Endodermal cell (in vitro differentiated cells): ENCODE measurements around the gene SYCP1. TPM values are rescaled to one million over a fixed set of nuclear protein-coding genes. Genes with fewer than 3 reads are reported as not detected.

Experiments
- DNase-seq: peaks from one replicate; pipeline ENCODE4 v3.0.0-alpha.2; 2017
- H3K27ac ChIP-seq: 2 replicates; pipeline ENCODE4 v1.5.1; 2013; ENCODE audit warnings: mild to moderate bottlenecking, low read depth, low read length, moderate library complexity
- H3K27me3 ChIP-seq: 2 replicates; pipeline ENCODE4 v1.6.1; 2013; ENCODE audit warnings: mild to moderate bottlenecking, low read length, moderate library complexity; ENCODE audit not compliant: insufficient read depth, control insufficient read depth, poor library complexity, severe bottlenecking
- H3K36me3 ChIP-seq: 2 replicates; pipeline ENCODE4 v1.7.0; 2013; ENCODE audit warnings: mild to moderate bottlenecking, low read length, moderate library complexity; ENCODE audit not compliant: control insufficient read depth, insufficient read depth
- H3K4me1 ChIP-seq: one replicate; pipeline ENCODE4 v1.7.0; 2013; ENCODE audit warnings: low read length; ENCODE audit not compliant: control insufficient read depth, insufficient read depth
- H3K4me3 ChIP-seq: 2 replicates; pipeline ENCODE4 v1.5.1; 2013; ENCODE audit warnings: mild to moderate bottlenecking, low read length, moderate library complexity
- H3K9ac ChIP-seq: 2 replicates; pipeline ENCODE4 v1.6.1; 2013; ENCODE audit warnings: mild to moderate bottlenecking, low read length, moderate library complexity; ENCODE audit not compliant: poor library complexity, severe bottlenecking; ENCODE audit errors: extremely low read depth
- H3K9me3 ChIP-seq: 2 replicates; pipeline ENCODE4 v1.6.1; 2013; ENCODE audit warnings: mild to moderate bottlenecking, low read length, moderate library complexity; ENCODE audit not compliant: control insufficient read depth
- H3K27ac Mint-ChIP-seq: 2 replicates; pipeline ENCODE4 v1.8.0; 2020; ENCODE audit warnings: mixed read lengths
- H3K27me3 Mint-ChIP-seq: 2 replicates; pipeline ENCODE4 v1.8.0; 2021; ENCODE audit warnings: mild to moderate bottlenecking, mixed read lengths; ENCODE audit not compliant: insufficient read depth
- H3K36me3 Mint-ChIP-seq: 2 replicates; pipeline ENCODE4 v1.8.0; 2020; ENCODE audit warnings: low read depth, mixed read lengths
- H3K4me1 Mint-ChIP-seq: 2 replicates; pipeline ENCODE4 v1.8.0; 2020; ENCODE audit warnings: mixed read lengths
- H3K4me3 Mint-ChIP-seq: 2 replicates; pipeline ENCODE4 v1.8.0; 2020; ENCODE audit warnings: mild to moderate bottlenecking, moderate library complexity, mixed read lengths
- H3K9me3 Mint-ChIP-seq: 2 replicates; pipeline ENCODE4 v1.8.0; 2020; ENCODE audit warnings: mild to moderate bottlenecking, mixed read lengths
- WGBS, 2 experiments: methylation state at CpG; one replicate each; pipeline versions ENCODE4 v1.1.5 to v1.1.7; 2013; ENCODE audit warnings: missing lambda C conversion rate in 2 of 2, mixed read lengths in 1 of 2; ENCODE audit not compliant: insufficient coverage in 1 of 2, insufficient read length in 1 of 2; 5-methylcytosine and 5-hydroxymethylcytosine counted together
- total RNA-seq, 2 donors: library from RNA; stranded (reverse); fragmentation: NEBNext Ultra II Directional in 1 of 2; extraction: Animal tissue kit (Norgen Biotek cat#: 25700) in 1 of 2; gene quantifications; 2 replicates in 1 of 2; 3 replicates in 1 of 2; pipeline ENCODE4 v1.2.1, GENCODE V29; 2021
- TF ChIP-seq, protein P1 (sequence below): fragments of 200-600 bp; sonication (generic); conservative IDR thresholded peaks from 2 replicates; pipeline ENCODE4 v1.5.0; 2021; ENCODE audit warnings: antibody characterized with exemption, mild to moderate bottlenecking

The SYCP1 gene
- total RNA-seq, 2 donors from 2014 or later = not detected

DNA sequence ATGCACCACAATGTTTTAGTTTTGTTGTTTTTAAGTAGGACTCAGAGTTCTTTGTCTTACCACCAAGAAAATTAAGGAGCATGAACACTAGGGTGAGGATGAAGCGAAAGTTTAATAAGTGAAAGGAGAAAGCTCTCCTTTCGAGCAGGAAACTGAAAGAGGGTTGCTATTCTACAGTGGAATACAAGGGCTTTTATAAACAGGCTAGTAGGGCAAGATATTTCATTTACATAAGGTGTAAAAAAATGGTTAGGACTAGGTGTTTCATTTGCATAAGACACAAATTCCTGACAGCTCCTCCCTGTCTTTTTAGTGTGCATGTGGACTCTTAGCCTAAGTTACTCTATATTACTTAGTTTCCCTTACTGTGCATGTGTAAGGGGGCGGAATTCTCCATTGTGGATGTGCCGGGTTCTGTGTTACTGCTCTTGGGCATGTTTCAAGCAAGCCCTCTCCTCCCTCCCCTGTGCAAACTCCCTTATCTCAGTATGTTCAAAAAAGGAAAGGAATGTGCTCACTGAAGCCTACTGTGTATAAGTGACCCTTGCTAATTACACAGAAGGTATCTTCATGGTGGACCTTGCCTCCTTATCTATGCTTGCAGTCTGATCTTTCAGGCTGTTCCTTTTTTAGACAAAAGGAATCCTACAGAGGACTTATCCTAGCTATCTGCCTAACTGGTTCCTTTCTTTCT lies 182.3 kb downstream of the SYCP1 start:
- H3K4me1 ChIP-seq = peaks cover 5% of the 10 kb centered on the region
- no peaks in the 10 kb centered on the region for H3K4me1 Mint-ChIP-seq
- H3K36me3 ChIP-seq = no peaks in the 10 kb centered on the region
- DNase-seq = no peak
- no peaks in the 10 kb centered on the region for H3K27me3 ChIP-seq
- WGBS, 2 experiments = 84% methylated on average over 2 to 4 of the region's 4 CpGs
- no peak overlapping the region for H3K27ac ChIP-seq
- H3K27ac Mint-ChIP-seq = no peak overlapping the region
- TF ChIP-seq, protein P1, sequence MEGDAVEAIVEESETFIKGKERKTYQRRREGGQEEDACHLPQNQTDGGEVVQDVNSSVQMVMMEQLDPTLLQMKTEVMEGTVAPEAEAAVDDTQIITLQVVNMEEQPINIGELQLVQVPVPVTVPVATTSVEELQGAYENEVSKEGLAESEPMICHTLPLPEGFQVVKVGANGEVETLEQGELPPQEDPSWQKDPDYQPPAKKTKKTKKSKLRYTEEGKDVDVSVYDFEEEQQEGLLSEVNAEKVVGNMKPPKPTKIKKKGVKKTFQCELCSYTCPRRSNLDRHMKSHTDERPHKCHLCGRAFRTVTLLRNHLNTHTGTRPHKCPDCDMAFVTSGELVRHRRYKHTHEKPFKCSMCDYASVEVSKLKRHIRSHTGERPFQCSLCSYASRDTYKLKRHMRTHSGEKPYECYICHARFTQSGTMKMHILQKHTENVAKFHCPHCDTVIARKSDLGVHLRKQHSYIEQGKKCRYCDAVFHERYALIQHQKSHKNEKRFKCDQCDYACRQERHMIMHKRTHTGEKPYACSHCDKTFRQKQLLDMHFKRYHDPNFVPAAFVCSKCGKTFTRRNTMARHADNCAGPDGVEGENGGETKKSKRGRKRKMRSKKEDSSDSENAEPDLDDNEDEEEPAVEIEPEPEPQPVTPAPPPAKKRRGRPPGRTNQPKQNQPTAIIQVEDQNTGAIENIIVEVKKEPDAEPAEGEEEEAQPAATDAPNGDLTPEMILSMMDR = no peak
- no peaks in the 10 kb centered on the region for H3K9me3 ChIP-seq
- H3K9me3 Mint-ChIP-seq = no peaks in the 10 kb centered on the region
- H3K4me3 ChIP-seq = peak overlapping the region; percentile 52
- no peak overlapping the region for H3K9ac ChIP-seq
- H3K4me3 Mint-ChIP-seq = no peak overlapping the region
- no peaks in the 10 kb centered on the region for H3K36me3 Mint-ChIP-seq
- H3K27me3 Mint-ChIP-seq = peaks cover 4% of the 10 kb centered on the region

DNA sequence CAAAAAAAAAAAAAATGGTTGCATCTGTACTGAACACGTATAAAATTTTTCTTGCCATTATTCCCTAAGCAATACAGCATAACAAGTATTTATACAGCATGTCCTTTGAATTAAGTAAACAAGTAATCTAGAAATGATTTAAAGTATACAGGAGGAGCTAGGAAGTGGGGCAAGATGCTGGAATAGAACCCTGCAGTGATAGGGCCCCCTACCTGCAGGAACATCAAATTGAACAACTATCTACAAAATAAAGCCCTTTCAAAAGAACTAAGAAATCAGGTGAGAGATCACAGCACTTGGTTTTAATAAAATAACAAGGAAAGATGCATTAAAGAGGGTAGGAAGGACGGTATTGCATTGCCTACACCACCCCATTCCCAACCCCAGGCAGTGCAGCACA lies 185.8 kb downstream of the SYCP1 start:
- Histone ChIP-seq H3K4me1 (peaks cover 5% of the 10 kb centered on the region), H3K27me3 (no peaks in the 10 kb centered on the region), H3K27ac (no peak overlapping the region), H3K36me3 (no peaks in the 10 kb centered on the region), H3K9ac (no peak overlapping the region), H3K9me3 (no peaks in the 10 kb centered on the region), H3K4me3 (no peak overlapping the region)
- Mint-ChIP-seq H3K9me3 (no peaks in the 10 kb centered on the region), H3K4me1 (no peaks in the 10 kb centered on the region), H3K27me3 (no peaks in the 10 kb centered on the region), H3K36me3 (no peaks in the 10 kb centered on the region), H3K4me3 (no peak overlapping the region), H3K27ac (no peak overlapping the region)
- TF ChIP-seq, protein P1 = peak; percentile 67
- DNase-seq = no peak
- WGBS, 2 experiments = 100% methylated on average over 1 of the region's 2 CpGs

DNA sequence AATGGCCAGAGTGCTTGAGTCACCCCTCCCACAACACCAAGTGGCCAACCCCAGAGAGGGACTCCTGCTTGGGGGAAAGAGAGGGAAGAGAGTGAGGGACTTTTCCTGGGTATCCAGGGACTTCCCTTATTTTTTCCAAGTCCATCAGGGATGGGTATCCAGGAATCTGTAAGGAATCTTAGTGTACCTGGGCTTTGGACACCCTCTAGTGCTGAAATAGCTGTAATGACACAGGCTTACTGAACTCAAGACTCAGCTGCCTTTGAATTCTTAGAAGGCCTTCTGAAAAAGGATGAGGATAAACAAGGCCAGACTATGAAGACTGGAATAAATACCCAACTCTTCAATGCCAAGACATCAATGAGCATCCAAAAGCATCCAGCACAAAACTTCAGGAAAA lies 187.0 kb downstream of the SYCP1 start:
- TF ChIP-seq, protein P1 = peak; percentile 82
- Histone ChIP-seq H3K9me3 (peaks cover 5% of the 10 kb centered on the region), H3K4me3 (no peak overlapping the region), H3K27ac (no peak overlapping the region), H3K9ac (no peak overlapping the region), H3K36me3 (no peaks in the 10 kb centered on the region), H3K4me1 (peaks cover 5% of the 10 kb centered on the region), H3K27me3 (no peaks in the 10 kb centered on the region)
- peaks cover 4% of the 10 kb centered on the region for H3K36me3 Mint-ChIP-seq
- H3K9me3 Mint-ChIP-seq = peaks cover 8% of the 10 kb centered on the region
- no peaks in the 10 kb centered on the region for H3K4me1 Mint-ChIP-seq
- H3K4me3 Mint-ChIP-seq = no peak overlapping the region
- no peak overlapping the region for H3K27ac Mint-ChIP-seq
- H3K27me3 Mint-ChIP-seq = no peaks in the 10 kb centered on the region
- DNase-seq = peak; percentile 53

Other genes with a start within 250 kb of the SYCP1 start
- 10 to 100 TPM; 25.6 to 40.3 TPM for gene DENND2C, start 184.8 kb upstream of the SYCP1 start, total RNA-seq
- not detected for gene AMPD1, start 159.3 kb upstream of the SYCP1 start, total RNA-seq
- 10 to 100 TPM; 75.0 to 78.0 TPM for gene NRAS, start 138.1 kb upstream of the SYCP1 start, total RNA-seq
- gene CSDE1, start 96.9 kb upstream of the SYCP1 start, total RNA-seq = 100 to 1,000 TPM; 491 to 517 TPM
- 10 to 100 TPM; 69.0 to 72.2 TPM for gene SIKE1, start 74.2 kb upstream of the SYCP1 start, total RNA-seq
- not detected for gene TSHB, start 175.0 kb downstream of the SYCP1 start, total RNA-seq
- 10 to 100 TPM in 1 of 2 donors, 1 to 10 TPM in 1; 7.1 to 10.7 TPM for gene TSPAN2, start 234.6 kb downstream of the SYCP1 start, total RNA-seq